ENCODE results near the gene PRKAG3.
"Not testable (repeated sequence)": the region's sequence is repeated elsewhere in the genome, so short reads cannot be mapped to it uniquely, and the experiment has no call there.

PRKAG3 gene

DNA sequence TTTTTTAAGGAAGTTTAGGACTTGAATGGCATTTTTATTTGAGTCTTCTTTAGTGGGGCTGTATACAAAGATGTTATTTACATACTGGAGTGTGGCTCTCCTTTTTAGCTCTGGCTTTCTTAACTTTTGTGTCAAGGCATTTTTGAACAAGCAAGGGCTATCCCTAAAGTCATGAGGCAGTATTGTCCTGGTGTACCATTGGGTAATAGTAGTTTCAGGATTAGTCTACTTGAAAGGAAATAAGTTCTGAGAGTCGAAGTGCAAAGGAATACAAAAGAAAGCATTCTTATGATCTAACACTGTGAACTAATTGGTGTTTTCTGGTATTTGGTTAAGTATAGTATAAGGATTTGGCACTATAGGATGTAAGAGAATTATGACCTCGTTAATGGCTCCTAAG is 51.6 kb downstream of the PRKAG3 start:
- DNase-seq, result no peak

DNA sequence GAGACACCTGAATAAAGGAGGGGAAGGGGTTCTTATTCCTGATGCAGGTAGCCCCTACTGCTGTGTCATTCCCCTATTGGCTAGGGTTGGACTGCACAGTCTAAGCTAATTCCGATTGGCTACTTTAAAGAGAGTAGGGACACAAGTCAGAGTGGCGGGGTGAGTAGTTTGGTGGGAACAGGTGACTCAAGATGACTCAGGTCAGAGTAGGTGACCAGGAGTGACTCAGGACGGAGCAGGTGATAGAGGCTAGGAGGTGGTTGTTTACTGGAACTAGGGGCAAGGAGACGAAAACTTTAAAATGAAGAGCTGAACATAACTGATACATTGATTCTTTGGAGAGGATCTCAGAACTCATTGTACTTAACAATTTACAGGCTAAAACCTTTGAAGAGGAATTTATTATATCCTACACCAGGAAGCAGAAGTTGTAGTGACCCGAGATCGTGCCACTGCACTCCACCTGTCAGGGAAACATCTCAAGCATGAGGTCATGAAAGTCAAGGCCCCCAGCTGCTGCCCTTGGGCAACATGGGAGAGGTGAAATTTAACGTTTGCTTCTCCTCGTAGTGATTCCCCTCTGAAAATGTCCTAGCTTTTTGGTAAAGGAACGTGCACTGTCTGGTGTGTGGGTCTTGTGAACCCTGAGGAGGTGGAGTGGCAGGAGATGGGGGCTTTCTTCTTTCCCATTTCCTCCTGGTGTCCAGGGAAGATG is 54.2 kb downstream of the PRKAG3 start:
- no peak for DNase-seq

DNA sequence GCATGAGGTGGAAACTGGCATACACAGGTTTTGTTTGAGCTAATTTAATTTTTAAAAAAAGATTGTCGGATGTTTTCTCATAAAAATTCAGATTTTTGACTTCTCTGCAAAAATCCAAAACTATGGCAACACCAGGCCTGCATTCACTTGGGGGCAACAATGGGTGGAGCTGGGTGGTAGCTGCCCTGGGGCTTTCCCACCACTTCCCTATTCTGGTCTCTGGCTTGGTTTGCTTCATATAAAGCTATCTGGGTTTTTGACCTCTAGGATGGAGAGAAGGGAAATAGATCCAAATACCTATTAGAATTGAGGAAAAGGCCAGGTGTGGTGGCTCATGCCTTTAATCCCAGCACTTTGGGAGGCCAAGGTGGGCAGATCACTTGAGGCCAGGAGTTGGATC is 55.1 kb downstream of the PRKAG3 start:
- DNase-seq, result no peak

DNA sequence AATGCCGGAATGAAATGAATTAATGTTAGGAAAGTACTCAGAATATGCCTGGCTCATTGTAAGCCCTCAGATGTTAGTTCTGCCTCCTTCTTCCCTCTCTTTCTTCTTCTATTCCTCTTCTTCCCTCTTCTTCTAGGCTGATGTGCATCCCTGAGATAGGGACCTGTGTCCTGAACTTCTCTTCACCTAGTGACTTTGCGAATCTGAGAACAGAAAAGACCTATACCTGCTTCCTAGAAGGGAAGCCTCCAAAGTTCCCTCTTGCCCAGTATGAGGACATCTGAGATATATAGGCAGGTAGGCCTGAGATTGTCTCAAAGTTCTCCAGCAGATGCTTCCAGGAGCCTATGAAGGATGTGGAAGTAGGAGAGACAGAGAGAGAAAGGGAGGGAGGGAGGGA is 57.7 kb downstream of the PRKAG3 start:
- no peak for DNase-seq

DNA sequence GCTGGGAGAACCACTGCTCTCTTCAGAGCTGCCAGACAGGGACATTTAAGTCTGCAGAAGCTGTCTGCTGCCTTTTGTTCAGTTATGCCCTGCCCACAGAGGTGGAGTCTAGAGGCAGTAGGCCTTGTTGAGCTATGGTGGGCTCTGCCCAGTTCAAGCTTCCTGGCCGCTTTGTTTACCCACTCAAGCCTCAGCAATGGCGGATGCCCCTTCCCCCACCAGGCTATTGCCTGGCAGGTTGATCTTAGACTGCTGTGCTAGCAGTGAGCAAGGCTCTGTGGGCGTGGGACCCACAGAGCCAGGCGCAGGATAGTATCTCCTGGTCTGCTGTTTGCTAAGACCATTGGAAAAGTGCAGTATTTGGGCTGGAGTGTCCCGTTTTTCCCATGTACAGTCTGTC is 58.8 kb downstream of the PRKAG3 start:
- not testable (repeated sequence) for DNase-seq

Measured in NCI-H1105 treated with DMSO at 0.1 percent for 48 hours (cell line).